HG03039 (cell line): Measurements from ENCODE around the gene PLXDC2.

Experiments
- ATAC-seq: cut with Tn5 transposase; IDR thresholded peaks from one replicate; pipeline ENCODE4 v1.9.1; 2021; ENCODE audit warnings: mild to moderate bottlenecking, moderate library complexity; ENCODE audit not compliant: unreplicated experiment

The PLXDC2 gene

DNA sequence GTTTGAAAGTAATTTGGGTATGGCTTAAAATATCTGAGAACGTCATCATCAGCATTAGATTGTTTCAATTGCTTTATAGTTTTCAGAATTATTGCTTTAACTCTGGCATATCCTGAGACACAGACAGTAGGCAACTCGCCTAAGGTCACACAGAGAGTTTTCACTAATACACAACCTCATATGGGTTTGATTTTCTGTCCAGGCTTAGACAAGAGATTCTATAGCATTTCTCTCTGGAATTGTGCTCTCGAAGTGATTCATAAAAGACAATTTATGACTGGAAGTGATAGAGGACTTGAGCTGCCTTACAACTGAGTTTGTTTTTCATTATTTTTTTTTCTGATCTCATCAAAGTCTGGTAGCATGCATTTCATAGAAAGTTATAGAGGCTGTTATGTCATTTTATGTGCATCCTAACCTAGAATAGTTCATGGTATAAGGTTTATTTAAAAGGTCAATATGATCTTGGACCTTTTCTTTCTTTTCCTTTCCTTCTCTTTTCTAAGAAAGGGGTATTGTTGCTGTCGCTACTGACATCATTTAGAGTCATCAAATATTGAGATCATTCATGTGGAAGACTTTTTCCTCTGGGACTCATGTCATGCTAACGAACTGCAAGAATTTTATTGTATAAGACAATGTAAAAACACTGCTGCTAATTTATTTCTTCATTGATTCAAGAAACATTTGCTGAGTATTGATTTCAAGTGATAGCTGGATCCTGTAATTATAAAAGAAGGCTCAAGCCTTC lies 278.2 kb downstream of the PLXDC2 start:
- ATAC-seq: no peak

DNA sequence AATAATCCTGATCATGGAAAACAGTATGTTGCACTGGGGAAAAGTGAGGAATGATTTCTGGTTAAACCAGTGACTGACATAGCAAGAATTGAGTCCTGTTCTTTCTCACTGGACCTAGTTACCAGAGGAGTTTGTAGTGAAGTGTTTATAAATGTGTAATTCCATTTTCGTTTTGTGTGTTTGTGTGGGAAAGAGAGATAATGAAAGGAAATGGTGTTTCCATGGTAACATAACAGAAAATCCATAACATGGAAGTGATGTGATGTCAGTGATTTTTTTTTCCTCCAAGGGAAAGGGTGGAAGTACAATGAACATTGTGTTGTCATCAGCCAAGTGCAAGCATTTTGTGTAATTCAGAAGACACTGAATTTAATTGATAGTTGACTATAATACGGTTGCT lies 283.9 kb downstream of the PLXDC2 start:
- ATAC-seq: no peak

DNA sequence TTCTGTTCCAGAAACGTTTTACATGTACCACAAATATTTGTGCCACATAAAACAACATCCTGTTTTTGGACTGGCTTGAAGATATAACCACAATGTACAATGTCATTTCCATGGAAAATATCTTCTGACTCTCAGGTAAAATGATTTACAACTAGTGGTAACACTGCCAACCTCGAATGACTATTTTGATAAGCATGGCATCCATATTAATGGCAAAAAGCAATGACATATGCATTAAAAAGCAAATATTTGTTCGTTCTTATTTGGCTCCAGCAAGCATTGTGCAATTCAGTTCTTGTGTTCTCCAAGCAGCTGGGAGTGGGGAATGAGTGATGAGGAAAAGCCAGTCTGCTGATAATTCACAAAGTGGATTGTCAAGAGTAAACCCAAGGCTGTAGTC lies 289.0 kb downstream of the PLXDC2 start:
- ATAC-seq: no peak

DNA sequence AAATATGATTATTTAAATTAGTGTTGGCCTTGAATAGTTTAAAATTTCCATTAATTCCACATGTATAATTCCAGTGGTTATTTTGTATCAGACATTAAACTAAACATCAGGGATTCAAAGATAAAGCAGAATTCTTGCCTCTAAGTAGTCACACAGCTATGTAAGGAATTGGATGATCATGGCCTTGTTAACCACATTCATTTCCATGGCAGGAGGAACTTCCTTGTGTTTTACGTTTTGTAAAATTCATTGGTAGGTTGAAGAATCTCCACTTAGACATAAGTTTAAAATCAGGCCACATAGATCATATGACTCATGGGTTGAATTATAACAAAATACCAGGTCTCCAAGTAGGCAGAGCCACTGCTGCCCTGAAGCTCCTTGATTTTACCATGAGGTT lies 289.7 kb downstream of the PLXDC2 start:
- no peak for ATAC-seq

DNA sequence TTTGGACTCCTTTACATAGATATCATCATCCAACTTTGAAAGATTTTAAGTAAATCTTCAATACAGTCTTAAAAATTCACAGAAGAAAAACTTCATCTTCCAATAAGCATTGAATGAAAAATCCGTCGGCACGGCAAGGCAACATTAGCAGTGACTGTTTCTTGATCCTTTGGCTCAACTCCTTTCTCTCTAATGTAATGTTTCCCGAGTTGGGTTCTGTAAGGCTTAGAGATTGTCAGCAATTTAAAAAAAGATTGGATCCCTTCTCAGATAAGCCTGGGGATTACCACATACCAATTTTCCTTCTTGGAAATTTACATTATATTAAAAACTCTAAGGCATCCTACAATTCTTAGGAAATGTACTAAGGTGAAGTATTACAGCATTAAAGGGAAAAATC lies 291.8 kb downstream of the PLXDC2 start:
- ATAC-seq: no peak

DNA sequence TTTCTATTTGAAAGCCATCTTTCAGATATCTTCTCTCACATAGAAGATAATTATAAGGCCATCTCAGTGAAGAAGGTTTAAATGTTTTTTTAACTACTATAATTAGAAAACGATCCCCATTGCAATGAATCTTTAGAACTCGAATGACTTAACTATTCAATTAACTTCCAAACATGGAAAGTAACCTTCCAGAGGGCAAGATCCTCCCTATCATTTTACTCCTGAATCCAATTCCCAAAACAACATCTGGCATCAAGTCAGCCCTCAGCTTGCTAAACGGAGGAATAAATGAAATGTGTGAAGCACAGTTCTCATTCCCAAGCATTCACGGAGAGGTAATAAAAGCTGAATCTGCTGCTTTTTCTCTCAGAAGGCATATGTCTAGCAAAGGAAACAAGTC lies 293.4 kb downstream of the PLXDC2 start:
- no peak for ATAC-seq

DNA sequence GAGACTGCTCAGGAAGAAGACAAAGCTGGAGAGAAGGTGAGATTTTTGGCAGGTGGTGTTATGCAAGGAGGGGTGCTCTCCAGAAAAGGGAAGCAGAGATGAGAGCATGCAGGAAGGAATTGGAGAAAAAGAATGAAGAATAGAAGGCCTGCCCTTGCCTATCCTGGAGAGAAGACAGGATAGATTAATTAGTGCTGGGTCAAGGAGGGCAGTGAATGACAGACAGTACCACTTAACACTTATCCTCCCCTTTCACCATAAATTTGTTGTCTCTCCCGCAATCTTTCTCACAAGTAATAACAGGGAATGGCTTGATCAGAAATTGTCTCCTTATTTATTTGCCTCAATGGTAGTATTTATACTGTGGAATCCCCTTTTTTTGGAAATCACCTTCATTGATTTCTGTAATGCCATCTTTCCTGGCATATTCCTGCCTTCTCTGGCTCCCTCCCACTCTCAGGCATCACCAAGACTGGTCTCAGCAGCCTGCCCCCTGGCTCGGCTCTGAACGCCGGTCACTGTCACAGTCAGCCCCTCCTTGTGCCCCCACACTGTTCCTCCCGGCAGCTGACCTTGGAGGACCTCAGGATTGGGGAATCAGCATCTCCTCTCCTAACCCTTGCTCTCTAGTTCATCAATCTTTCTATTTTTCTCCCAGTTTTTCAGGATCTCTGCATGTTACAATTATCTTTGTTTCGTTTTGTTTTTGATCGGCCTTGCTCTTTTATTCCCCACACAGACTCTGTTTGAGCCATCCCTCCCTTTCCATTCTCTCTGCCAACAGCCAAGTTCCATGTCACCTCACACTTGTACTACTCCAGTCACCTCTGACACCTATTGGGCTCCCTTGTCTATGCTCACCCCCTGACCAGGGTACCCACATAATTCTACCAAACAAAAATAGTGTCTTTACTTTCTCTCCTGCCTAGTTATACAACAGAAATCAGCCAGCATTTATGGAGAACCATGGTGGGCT lies 294.2 kb downstream of the PLXDC2 start:
- no peak for ATAC-seq

DNA sequence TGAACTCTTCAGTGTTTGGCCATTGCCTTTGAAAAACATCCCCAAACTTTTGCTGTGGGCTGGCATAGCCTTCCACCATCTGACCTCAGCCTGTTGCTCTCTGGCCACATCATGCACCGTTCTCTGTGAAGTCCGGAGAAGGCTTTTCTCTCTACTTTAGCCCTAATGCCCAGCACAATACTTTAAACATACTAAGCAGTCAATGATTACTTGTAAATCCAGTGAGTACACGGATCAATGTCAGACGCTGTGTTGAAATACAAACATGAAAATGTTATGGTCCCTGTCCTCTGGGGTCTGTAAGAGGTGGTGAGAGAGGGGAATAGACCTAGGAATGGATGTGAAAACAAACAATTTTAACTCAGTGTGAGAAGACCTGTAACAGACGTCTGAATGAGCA lies 297.9 kb downstream of the PLXDC2 start:
- ATAC-seq: no peak

DNA sequence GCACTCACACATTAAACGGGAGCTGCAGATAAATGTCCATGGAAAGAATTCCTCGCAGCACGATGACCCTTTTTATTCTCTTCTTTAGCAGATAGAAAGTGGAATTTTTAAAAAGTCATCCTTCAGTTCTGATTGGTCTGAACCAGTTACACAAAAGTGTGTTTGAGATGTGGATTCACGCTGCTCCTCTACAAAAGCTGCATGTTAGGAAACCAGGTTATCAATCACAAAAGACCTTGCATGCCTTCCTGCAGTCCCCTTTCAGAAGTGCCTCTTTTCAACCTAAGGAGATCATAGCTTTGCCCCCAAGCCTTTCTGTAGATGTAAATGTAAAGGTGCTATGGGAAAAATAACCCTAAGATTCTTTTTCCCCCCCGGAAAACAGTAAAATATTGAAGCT lies 299.7 kb downstream of the PLXDC2 start:
- ATAC-seq: no peak

DNA sequence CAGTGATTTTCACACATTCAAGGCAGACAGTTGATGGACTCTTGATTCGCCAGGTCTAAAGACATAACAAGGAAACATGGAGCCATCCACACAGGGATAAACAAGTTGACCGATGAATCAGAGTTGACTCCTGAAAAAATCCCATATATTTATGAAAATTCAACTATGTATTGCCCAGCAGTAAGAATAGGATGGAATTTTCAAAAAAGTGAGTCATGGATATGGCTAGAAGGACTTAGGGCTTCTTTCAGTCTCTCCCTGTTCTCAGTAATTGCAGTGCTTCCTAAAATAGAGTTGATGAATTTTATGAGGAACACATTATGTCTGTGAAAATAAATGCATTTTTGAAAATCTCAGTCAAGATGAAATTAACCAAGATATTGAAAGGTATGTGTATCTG lies 301.2 kb downstream of the PLXDC2 start:
- ATAC-seq: no peak

DNA sequence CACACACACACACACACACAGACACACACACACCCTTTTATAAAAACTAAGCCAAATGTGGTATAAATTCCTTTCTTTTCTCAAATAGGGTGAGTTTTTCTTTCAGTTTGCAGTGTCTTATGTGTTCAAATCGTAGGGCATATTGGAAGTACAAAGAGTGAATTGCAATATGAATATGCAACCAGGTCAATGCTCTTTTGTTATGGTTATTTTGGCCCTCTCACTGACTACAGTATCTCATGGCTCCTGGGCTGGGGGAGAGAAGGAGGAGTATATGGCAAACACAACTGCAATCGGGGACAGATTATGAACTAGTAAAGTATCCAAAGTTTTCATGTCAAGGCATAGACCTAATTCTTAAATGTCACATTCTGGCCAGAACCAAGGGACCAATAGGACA lies 301.9 kb downstream of the PLXDC2 start:
- ATAC-seq: no peak

DNA sequence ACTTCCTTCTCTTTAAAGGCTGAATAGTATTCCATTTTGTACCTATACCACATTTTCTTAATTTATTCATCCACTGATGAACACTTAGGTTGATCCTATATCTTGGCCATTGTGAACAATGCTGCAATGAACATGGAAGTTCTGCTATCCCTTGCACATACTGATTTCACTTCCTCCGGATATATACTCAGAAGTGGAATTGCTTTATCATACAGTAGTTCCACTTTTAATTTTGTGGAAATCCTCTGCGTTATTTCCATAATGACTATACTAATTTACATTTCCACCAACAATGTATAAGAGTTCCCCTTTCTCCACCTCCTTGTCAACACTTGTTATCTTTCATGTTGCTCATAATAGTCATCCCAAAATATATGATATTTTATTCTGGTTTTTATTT lies 312.6 kb downstream of the PLXDC2 start:
- no peak for ATAC-seq

DNA sequence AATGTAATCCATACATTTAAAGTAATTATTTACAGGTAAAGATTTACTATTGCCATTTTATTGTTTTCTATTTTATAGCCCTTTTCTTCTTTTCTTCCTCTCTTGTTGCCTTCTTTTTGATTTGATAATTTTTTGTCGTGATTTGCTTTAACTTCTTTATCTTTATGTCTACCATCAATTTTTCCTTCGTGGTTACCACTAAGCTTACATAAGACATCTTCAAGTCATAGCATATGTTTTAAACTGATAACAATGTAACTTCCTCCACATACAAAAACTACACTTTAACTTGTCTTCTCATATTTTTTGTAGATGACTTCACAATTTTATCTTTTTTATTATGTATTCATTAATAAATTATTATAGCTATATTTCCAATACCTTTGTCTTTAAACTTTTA lies 316.6 kb downstream of the PLXDC2 start:
- no peak for ATAC-seq

DNA sequence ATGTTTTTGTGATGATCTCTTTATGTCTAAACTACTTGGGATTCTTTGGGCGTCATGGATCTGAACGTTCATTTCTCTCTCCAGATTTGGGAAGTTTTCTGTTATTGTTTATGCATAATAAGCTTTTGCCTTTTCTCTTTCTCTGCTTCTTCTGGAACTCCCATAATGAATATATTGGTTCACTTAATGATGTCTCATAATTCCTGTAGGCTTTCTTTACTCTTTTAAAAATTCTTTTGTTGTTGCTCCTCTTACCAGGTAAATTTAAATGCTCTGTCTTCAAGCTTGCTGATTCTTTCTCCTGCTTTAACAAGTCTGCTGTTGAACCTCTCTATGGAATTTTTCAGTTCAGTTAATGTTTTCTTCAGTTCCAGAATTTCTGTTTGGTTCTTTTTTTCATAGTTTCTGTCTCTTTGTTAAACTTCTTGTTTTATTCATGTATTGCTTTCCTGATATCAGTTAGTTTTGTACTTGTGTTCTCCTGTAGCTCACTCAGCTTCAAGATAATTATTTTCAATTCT lies 317.5 kb downstream of the PLXDC2 start:
- ATAC-seq: no peak

DNA sequence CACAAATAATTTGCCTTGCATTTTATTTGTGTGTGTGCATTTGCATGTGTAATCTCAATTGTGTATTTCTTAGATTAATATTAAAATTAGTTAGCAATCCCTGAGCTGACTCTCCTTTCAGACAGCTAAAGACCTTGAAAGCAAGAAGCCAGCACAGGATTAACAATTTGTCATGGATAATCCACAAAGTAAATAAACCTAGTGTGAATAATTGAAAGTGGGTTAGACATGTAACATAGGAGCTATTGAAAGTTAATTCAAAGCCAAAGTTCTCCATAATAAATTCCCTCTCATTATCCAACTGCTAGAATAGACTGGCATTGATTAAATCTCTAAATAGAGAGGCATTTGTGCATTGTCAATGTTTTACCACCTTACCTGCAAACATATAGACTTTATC lies 326.1 kb downstream of the PLXDC2 start:
- ATAC-seq: no peak

DNA sequence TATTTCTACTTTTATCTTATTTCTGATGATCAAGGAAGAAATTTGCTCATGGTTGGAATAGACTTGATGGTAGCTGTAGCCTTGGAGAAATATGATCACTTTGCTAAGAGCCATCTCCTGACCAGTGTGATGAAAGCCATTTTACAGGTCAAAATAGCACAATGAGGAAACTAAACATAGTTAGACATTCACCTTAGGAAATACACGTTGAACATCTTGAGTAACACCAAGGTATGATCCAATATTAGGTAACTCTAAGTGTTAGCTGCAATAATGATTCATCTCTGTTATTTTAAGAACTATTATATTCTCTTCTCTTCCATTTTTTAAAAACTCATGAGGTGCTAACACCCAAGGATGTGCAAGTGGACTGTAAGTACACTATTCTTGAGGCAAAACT lies 328.0 kb downstream of the PLXDC2 start:
- ATAC-seq: no peak

DNA sequence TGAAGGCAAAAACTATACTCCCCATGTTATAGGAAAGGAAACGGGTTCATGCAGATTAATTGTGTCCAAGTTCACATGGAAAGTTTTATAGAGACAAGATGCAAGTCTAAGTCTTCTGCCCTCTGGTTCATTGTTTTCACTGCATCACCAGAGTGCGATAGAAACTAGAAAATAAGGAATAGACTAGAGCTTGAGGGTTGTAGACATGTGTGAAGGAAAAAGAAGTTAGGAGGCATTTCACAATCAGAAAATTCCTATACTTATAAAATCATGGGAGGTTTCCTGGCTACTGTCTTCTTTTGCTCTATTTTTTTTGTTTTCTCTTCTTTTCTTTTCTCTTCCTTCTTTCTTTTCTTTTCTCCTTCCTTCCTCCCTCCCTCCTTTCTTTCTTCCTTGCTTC lies 329.8 kb downstream of the PLXDC2 start:
- ATAC-seq: no peak

DNA sequence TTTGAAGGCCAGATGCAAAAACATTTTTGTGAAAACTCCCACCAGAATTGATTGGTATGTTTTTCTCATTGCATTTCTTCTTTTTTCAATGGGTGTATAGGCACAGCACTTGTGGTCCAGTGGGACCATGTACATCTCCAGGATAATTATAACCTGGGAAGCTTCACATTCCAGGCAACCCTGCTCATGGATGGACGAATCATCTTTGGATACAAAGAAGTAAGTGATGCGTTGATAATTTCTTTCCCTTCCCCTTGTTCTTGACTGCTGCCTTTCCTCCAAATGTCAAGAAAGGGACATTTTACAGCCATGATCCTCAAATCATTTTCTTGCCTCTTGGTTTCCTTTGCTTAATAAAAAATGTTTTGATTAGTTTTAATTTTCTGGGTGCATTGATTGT lies 331.5 kb downstream of the PLXDC2 start:
- no peak for ATAC-seq

DNA sequence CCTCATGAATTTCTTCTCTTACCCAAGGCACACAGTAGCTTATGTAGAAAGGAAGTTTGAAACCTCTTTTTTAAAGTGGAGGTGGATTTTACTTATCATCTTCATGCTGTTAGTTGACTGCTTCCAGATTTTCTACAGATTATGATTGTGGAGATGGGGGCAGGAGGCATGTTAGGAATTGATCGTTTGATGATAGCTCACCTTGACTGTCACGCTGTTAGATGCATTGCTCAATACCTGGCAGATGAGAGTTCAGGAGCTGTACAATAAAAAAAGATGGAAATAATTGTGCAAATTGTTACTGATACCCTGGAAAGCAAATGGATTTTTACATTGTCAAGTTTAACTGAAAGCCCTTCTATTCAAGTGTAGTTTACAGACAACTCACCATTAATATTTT lies 340.3 kb downstream of the PLXDC2 start:
- no peak for ATAC-seq

DNA sequence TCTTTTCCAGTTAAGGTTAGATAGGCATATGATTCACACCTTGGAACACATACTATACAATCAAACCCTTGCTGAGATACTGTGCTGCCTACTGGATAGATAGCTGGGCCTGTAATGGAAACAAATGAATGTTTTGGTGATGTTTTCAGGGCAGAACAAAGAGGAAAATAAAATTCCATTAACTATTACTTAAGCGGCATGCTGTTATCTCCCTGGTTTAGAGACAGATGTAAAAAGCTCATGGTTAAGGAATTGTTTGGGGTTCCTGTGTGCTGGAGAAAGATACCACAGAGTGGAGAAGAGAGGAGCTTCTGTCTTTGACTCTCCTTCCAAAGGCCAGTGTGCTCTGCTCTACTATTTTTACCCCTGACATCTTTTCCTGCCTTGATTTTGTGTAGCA lies 341.1 kb downstream of the PLXDC2 start:
- no peak for ATAC-seq

DNA sequence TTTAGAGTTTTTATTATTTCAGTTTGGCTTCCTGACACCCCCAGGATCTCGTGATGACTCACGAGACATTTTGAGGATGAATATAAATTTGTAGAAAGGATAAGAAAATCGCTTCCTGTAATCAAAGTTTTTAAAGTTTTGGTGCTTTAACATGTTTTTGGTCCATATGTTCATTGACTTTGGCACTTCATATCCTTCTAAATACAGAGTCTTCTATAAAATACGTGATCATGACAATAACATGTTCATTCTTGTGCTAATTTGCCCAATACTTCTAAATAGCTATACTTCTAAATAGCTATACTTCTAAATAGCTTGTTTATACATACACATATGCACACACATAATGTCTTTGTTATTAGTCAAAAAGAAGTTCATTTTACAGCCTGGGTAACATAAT lies 341.9 kb downstream of the PLXDC2 start:
- no peak for ATAC-seq

DNA sequence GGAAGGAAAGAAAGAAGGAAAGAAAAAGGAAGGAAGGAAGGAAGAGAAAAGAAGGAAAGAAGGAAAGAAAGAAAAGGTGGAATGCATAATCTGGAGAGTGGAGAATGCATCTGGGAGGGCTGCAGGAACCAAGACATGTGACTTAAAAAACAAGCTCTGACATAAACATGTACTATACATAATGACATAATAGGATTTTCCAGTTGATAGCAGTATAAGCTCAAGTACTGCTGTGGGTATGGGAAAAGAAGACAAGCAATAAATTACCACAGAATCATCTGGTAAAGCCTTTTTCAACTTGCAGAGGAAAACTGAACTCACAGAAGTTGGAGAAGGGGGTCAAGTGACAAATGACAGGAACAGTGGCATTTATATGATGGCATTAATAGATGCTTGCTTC lies 345.9 kb downstream of the PLXDC2 start:
- ATAC-seq: no peak
